ENCODE measurements around the gene PEX14.

Gene PEX14

DNA sequence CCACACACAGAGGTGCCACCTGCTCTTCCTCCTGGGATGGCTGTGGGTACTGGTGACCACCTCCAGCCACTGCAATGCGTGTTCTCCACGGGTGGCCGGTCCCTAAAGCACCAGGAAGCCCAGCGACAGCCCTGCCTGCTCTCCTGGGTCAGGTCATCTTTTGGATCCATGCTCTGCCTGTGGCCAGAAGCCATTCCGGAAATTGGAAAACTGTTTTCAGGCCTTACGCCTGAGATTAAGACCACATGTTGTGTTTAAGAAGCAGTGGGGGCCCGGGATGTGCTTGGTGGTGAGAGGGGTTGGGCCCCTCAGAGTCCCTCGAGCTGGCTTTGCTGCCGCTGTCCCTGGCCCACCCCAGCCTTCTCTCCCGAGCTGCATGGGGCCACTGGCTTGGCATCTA, 150.8 kb downstream of the PEX14 start:
- intact Hi-C loops (cut with DNase I) = no loop called here
- DNase-seq = peak in 4 of 10 donors; percentile 7 to 73 (median 62)

DNA sequence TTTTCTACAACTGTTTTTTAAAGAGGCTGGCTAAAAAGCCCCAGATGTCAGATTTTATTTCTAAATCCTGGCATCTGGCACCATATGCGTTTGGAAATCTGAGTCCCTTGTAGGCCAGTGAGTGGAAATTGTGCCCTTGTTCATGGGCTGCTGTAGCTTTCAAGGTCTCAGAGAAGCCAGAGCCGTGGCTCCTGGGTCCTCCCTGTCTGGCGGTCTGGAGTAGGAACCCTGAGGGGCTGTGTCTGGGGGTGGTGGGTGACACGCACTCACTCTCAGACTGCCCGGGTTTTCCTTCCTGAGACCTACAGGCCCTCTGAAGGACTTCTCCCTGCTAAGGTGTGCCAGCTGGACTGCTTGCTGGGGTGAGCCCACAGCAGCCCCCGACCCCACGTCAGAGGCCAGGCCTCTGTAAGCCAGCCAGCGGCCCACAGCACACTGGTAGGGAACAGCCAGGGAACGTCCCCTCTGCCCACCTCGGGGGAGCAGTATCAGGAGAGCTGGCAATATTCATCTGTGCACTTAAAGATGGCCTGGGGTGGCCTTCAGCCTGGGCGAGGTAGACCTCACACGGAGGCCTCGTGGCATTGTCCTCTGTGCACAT, 151.5 kb downstream of the PEX14 start:
- intact Hi-C loops (cut with DNase I) = no loop called here
- peak in 4 of 10 donors; percentile 7 to 69 (median 27) for DNase-seq

DNA sequence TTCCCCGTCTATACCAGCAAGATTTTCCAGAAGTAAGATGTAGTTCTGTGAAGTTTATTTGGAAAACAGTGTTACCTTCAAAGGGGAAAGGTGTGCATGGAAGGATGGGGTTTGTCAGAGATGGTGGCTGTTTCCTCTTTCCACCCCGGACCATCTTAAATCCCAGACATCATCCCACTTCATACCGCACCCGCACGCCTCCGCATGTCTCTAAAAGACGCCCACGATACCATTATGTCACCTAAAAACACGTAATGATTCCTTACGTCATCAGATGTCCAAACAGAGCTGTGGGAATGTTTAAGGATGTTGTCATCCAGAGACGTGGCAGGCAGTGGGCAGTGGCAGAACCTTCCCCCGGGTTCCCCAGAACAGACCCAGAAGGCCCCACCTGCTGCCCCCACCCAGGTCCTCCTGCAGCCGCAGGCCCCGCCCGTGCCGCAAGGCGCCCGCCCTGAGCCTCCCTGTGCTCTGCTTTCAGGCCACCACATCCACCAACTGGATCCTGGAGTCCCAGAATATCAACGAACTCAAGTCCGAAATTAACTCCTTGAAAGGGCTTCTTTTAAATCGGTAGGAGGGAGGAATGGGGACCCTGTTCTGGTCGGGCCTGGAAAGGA, 152.2 kb downstream of the PEX14 start:
- DNase-seq = peak in 3 of 10 donors; percentile 9 to 50 (median 12)
- intact Hi-C loops (cut with DNase I) = no loop called here

DNA sequence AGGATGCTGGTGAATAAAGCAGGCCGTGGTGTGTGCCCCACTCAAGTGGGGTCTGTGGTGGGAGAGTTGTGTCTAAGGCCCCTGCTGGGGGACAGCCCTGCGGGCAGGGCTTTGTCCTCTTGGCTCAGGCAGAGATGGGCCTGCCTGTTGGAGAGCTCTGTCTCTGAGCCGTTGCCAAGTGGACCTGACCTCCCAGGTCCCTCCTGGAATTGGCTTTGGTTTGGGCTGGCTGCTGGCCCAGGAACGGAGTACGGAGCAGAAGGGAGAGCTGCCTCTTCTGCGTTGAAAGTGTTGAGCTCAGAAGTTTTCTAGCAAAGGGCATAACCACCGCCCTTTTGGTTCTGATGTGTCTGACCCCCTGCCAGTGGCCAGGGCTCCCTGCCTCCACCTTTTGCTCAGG, 153.9 kb downstream of the PEX14 start:
- intact Hi-C loops (cut with DNase I) = no loop called here
- peak in 3 of 10 donors; percentile 28 to 67 (median 43) for DNase-seq

DNA sequence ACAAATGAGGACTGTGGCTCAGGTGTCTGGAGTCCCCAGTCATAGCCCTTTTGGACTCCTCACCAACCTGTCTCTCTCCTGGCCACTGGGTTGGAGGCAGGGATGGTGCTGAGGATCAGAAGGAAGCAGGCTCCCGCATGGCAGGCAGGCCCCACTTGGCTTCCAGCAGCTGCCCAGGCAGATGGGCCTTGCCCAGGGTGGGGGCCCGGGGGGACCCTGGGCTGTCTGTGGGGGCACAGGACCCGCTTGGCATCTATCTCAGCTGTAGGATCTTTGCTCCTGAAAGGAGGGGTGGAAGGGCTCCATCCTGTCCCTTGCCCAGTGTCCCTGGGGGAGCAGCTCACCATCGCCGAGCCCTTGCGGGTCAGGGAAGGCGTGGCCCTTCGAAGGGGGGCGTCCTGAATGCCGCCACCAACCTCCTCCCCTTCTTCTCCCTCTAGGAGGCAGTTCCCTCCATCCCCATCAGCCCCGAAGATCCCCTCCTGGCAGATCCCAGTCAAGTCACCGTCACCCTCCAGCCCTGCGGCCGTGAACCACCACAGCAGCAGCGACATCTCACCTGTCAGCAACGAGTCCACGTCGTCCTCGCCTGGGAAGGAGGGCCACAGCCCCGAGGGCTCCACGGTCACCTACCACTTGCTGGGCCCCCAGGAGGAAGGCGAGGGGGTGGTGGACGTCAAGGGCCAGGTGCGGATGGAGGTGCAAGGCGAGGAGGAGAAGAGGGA, 154.5 kb downstream of the PEX14 start:
- peak in 3 of 10 donors; percentile 66 to 81 (median 69) for DNase-seq

DNA sequence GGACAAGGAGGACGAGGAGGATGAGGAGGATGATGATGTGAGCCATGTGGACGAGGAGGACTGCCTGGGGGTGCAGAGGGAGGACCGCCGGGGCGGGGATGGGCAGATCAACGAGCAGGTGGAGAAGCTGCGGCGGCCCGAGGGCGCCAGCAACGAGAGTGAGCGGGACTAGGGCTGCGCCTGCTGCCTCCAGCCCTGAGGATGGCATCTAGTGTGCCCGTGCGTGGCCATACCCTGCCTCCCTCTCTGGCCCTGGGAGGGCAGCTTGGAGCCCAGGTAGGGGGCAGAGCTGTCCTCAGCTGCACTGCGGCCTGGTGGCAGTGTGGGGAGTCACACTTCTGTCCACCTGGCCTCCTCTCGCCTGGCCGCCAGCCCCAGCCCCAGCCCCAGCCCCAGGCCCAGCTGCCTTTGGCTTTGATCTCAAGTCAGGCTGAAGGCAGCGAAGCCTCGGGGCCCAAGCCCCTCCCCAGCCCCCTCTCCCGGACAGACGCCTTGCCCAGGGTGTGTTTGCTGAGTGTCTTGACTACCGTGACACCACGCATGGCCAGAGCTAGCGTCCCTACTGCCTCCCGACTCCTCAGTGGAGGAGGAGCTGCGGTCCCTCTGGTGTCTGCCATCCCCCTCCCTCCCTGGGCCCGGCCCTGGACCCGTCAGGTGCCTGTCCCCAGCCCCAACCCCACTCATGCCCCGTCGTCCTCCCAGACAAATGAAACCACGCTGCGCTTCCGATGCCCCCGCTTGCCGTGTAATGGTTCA, 155.2 kb downstream of the PEX14 start:
- peak in 4 of 10 donors; percentile 3 to 79 (median 70) for DNase-seq
- intact Hi-C loops (cut with DNase I) = no loop called here

More for the DNA sequence above, 154.5 kb downstream of the PEX14 start:
- intact Hi-C loops (cut with DNase I) = no loop called here

DNA sequence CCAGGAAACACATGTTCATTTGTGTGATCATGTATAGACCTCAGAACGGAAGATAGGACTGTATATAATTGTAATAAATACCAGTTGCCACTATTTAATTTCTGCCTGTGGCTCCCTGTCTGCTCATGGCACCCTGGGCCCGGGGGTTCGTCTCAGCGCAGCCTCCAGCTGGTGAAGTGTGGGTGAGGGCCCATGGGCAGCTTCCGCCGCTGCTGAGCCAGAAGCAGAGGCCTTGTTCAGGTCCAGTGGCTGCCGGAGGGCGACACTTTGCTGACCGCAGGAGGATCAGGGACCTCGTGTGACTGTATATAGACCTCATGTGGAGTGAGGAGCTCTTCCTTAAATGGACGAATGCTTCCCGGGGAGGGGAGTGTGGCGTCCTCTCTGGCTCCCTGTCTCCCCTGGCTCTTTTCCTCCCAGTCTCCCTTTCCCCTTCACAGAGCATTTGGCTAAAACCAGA, 155.9 kb downstream of the PEX14 start:
- intact Hi-C loops (cut with DNase I) = no loop called here
- peak in 4 of 10 donors; percentile 4 to 64 (median 45) for DNase-seq

DNA sequence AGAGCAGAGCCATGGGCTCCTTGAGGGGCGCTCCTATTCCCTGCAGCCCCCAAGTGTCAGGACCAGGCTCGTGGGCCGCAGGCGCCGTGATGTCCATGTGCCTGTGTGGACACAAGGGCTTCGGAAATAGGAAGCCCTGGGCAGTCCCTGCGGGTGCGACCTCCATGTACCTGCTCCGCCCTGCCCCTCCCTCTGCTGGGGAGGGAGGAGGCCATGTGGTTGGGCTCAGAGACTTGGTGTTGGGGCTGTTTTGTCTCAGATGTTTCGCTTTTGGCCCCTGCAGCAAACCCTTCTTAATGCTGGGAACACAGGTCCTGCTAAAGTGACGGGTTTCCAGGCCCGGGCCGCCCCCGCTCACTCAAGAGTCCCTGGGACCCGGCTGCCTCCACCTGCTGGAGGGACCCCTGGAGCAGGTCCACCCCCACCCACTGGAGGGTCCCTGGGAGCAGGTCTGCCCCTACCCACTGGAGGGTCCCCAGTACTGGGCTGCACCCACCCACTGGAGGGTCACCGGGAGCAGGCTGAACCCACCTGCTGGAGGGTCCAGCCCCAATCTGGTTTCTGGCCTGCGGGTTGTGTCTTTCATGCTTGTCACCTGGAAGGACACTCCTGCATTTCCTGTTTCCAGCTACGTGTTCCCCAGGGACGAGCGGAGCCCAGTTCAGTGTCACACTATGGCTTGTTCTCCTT, 156.5 kb downstream of the PEX14 start:
- DNase-seq = peak in 4 of 10 donors; percentile 4 to 79 (median 50)
- intact Hi-C loops (cut with DNase I) = no loop called here

DNA sequence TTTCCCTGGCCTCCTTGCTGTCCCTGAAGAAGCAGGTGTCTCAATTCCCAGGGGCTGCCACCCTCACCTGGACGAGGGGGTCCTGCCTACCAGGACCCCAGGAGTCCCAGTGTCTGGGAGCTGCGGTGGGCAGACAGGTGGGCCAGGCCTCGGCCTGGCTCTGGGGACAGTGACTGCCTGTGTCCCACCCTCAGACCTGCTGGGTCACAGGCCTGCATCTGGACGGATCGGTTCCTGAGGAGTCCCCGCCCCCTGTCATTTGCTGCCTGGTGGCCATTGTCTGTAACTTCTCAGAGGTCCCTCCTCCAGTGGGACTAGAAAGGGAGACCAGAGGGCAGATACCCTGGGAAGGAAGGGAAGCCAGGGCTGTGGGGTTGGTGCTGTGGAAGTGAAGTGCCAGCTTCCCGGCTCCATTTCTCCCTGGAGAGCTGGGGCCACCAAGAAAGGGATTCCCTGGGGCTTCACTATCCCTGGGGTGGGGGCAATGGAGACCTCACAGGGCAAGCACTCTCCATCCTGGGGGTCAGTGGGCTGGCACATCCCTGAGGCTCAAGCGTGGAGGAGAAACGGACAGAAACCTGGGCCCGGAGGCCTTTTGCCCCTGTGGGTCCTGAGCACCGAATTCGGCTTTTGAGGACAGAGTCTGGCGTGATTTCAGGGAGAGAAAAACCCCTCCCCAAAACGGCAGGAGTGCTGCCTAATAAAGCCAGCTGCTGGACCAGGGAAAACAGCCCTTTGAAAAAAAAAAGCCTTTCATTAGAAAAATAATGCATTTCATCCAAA, 157.3 kb downstream of the PEX14 start:
- intact Hi-C loops (cut with DNase I) = no loop called here
- DNase-seq = peak in 3 of 10 donors; percentile 47 to 72 (median 50)

DNA sequence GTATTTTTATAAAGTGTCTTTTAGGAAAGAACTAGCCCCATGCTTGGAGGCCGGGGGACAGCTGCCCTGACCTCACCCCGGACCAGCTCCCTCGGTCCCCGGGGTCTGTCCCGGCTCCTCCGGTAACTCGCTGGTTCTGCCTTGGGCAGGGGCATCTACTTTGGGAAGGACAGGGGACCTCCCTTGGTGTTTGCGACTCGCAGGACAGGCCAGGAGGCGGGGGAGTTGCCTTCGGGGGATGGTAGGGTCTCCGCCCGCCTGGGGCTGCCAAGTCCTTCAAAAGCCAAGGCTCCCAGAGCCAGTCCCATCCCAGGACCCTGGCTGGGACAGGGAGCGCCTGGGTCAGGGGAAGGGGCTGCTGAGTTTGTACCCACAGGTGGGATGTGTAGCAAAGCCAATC, 157.9 kb downstream of the PEX14 start:
- DNase-seq = peak in 2 of 10 donors; percentile 72 to 76

DNA sequence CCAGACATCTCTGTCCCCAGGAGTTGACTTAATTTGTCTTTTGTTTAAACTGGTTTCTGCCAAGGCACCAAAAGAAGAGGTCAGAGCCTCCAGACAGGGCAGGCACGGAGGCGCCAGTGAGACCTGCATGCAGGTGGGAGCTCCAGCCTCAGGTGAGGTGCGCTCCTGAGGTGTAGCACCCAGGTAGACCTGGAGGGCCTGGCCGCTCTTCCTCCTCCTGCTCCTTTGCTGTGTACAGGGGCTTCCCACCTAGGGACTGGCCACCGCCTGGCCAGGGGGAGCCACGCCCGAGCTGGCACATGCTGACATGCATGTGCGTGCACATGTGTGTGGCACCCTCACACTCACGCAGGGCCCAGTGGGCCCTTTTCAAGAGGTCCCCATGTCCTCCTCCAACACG, 158.7 kb downstream of the PEX14 start:
- intact Hi-C loops (cut with DNase I) = no loop called here
- DNase-seq = peak in 2 of 10 donors; percentile 52 to 70

More for the DNA sequence above, 157.9 kb downstream of the PEX14 start:
- intact Hi-C loops (cut with DNase I) = no loop called here

DNA sequence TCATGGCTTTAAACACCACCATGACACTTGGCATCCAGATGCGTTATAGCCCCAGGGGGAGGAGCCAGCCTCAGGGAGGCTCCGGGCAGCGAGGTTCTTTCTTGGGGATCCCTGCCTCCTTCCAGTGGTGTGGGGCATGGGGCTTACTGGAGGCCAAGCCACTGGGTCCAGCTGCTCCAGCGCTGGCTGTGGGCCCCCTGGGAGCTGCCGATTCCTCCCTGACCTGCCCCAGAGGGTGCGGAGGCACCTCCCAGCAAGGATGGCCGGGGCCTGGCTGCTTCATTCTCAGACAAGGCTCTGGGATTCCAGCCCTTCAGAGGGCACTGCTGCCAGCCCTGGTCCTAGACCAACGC, 159.3 kb downstream of the PEX14 start:
- peak in 1 of 10 donors; percentile 84 for DNase-seq
- intact Hi-C loops (cut with DNase I) = no loop called here

DNA sequence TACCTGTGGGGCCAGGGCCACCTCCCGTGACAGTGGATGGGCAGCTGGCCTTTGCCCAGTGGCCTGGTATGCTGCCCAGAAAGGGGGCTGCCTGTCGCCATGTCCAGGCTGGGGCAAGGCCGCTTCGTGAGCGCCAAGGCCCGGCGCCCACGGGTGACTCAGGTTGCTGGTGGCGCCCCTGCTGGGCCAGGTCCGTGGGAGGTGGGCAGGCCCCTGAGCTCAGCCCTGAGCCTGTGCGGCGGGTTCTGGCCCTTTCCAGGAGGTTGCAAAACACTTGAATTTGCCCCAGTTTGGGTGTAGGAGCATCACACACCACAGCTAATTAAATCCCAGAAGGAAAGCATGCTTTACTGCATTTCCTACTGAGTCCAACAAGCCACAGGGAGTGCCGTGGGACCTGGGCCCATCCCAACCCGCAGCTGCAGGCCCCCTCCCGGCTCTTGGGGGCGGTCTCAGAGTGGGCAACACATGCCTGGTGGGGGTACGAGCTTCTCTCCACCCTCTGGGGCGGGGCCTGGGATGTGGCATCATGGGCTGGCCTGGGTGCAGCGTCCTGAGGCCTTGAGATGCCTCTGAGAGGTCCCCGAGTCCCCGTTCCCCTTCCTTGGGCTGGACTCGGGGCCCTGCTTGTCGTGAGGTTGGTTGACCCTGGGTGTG, 159.8 kb downstream of the PEX14 start:
- DNase-seq = no peak
- intact Hi-C loops (cut with DNase I) = no loop called here

DNA sequence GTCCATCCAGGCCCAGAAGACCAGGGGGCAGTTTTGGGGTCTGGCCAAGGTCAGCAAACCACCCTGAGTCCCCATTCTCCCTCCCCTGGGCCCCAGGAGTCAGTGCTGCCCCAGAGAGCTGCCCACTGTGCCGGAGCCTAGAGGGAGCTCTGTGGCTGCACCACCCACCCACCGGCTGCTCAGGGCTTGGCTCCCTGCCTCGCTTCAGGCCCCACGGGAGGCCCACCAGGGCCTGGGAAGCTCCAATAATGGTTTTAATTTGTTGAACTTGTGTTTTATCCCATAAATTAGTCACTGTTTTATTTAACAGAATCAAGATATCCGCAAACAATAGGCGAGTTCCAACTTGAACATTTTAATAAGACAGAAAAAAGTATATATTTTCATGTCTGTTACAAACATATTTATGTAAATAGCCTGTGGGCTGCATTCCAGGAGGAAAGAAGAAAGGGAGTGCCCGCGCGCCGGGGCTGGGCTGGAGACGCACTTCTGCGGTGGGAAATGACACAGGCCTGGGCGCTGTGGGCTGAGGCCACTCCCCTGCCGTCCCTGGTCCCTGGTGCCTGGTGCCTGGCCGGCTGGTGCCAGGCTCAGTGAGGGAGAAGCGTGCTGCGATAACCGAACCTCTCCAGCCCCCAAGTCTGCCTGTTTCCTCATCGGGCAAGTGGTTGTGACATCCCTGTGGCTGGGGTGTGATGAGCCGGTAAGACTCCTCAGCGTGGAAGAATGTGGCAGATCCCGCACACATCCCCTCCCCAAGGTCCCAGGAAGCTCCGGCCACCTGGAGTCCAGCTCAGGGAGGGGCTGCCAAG, 160.5 kb downstream of the PEX14 start:
- intact Hi-C loops (cut with DNase I) = no loop called here
- DNase-seq = no peak

DNA sequence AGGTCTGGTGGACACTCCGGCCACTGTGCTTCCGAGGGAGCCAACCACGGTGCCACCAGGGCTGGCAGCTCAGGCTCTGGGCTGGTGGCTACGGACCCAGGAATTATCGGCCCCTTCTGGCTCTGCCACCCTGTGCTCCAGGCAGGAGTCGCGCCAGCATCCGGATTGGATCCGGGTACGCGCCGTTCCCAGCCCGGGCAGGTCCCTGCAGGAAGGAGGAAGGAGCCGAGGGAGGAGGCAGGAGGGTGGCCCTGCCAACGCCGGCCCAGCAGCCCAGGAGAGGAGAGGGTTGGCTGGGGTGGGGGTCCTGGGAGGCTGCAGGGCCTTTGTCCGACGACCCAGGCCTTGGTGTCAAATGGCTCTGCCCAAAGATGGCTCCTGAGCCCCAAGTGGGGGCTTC, 161.2 kb downstream of the PEX14 start:
- no peak for DNase-seq
- intact Hi-C loops (cut with DNase I) = no loop called here

DNA sequence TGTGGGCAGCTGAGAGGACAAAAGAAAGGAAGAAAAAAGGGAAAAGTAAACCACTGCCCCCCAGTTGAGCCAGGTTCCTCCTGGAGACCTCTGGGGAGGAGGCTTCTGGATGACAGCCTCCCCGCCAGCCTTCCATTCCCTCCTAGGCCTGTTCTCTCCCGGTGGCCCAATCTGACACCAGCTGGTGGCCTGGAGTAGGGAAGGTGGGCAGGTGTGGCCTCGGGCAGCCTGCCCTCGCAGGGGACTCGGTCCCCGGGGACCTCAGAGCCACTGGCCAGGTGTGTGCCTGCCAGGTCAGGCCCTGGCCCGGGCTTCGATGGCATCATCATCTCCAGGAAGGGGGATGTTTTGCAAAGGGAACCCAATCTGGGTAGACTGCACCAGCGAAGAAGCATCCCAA, 162.7 kb downstream of the PEX14 start:
- intact Hi-C loops (cut with DNase I) = no loop called here

DNA sequence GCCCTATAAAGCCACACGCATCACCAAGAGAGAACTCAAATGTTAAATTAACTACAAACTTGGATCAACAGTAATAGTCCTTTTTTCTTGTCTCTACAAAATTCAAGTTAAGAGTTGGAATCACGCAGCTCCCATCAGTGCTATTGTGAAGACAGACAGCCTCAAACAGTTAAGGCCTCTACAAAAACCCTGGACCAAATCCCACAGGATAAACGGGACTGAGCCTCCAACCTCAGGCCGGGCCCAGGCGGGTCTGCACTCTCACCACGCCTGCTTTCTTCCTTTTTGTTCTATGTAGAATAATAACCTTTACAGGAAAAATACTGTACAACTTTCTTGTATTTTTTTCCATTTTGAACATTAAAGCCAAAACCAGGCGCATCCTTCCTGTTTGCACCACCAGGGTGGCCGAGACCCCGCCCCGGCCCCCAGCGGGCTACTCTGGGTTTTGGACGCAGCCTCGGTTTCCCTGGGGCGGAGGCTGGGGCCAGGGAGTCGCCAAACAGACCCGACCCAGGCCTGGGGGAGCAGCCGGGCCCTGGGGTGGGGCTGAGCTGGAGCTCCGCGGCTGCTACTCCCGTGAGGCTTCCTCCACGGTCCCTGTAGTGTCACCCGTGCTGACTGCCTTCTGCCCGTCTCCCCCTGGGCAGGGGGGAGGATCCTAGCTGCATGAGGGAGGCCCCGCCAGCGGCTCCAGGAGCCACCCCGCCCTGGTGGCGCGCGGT, 163.2 kb downstream of the PEX14 start:
- DNase-seq = no peak
- intact Hi-C loops (cut with DNase I) = no loop called here

More for the DNA sequence above, 162.7 kb downstream of the PEX14 start:
- DNase-seq = no peak
